ENCODE data around the gene FILIP1L.

The FILIP1L gene

GRCh38 chr3:99838755-99839154, 275.5 kb downstream of the FILIP1L start:
- Histone ChIP-seq H3K27ac (ENCODE audit: low read depth, low read length) (no peak overlapping the region), H3K9me3 (ENCODE audit: insufficient read depth, low read length) (no peaks in the 10 kb centered on the region), H3K4me2 (ENCODE audit: low read depth, low read length, poor library complexity, severe bottlenecking) (no peak overlapping the region), H4K20me1 (ENCODE audit: low read depth, low read length) (peaks cover 5% of the 10 kb centered on the region; the same call in 1 of the 2 replicates), H3K9me2 (replicated peaks; ENCODE audit: insufficient read depth, low read length) (no peaks in the 10 kb centered on the region), H3F3A (ENCODE audit: insufficient read depth) (no peaks in the 10 kb centered on the region), H3K9ac (ENCODE audit: low read length) (no peak overlapping the region), H2AFZ (ENCODE audit: low read depth, low read length, severe bottlenecking) (no peak overlapping the region), H3K36me3 (ENCODE audit: low read length) (no peaks in the 10 kb centered on the region), H3K27me3 (ENCODE audit: low read length) (no peaks in the 10 kb centered on the region), H3K4me3 (ENCODE audit: insufficient read depth, low read length, poor library complexity, severe bottlenecking) (no peak overlapping the region), H3K79me2 (ENCODE audit: insufficient read depth, low read length) (peaks cover 41% of the 10 kb centered on the region; the same call in 1 of the 2 replicates)
- no peak for TF ChIP-seq EZH2phosphoT487 (conservative IDR thresholded peaks at IDR 0.05; ENCODE audit: low read length)
- TF ChIP-seq CTCF (IDR thresholded peaks at IDR 0.05; ENCODE audit: insufficient read depth, low read length, poor library complexity, severe bottlenecking) = no peak

- Histone ChIP-seq H3K36me3 (ENCODE audit: low read length) (no peaks in the 10 kb centered on the region), H3K27me3 (ENCODE audit: low read length) (no peaks in the 10 kb centered on the region), H4K20me1 (ENCODE audit: low read depth, low read length) (peaks cover 13% of the 10 kb centered on the region; the same call in 1 of the 2 replicates), H3K9me3 (ENCODE audit: insufficient read depth, low read length) (no peaks in the 10 kb centered on the region), H3K79me2 (ENCODE audit: insufficient read depth, low read length) (peaks cover 49% of the 10 kb centered on the region; the same call in 1 of the 2 replicates), H3K27ac (ENCODE audit: low read depth, low read length) (no peak overlapping the region), H3K9me2 (replicated peaks; ENCODE audit: insufficient read depth, low read length) (no peaks in the 10 kb centered on the region), H3F3A (ENCODE audit: insufficient read depth) (no peaks in the 10 kb centered on the region), H2AFZ (ENCODE audit: low read depth, low read length, severe bottlenecking) (no peak overlapping the region), H3K4me3 (ENCODE audit: insufficient read depth, low read length, poor library complexity, severe bottlenecking) (no peak overlapping the region), H3K4me2 (ENCODE audit: low read depth, low read length, poor library complexity, severe bottlenecking) (no peak overlapping the region), H3K9ac (ENCODE audit: low read length) (no peak overlapping the region)
- TF ChIP-seq EZH2phosphoT487 (conservative IDR thresholded peaks at IDR 0.05; ENCODE audit: low read length) (no peak), CTCF (IDR thresholded peaks at IDR 0.05; ENCODE audit: insufficient read depth, low read length, poor library complexity, severe bottlenecking) (no peak)
Observed at GRCh38 chr3:99837715-99838114, 276.6 kb downstream of the FILIP1L start.

GRCh38 chr3:99836681-99837080, 277.6 kb downstream of the FILIP1L start:
- no peaks in the 10 kb centered on the region for H3K9me3 ChIP-seq (ENCODE audit: insufficient read depth, low read length)
- H3K9ac ChIP-seq (ENCODE audit: low read length) = no peak overlapping the region
- H3F3A ChIP-seq (ENCODE audit: insufficient read depth) = no peaks in the 10 kb centered on the region
- no peak overlapping the region for H3K4me3 ChIP-seq (ENCODE audit: insufficient read depth, low read length, poor library complexity, severe bottlenecking)
- no peak overlapping the region for H3K4me2 ChIP-seq (ENCODE audit: low read depth, low read length, poor library complexity, severe bottlenecking)
- no peak overlapping the region for H2AFZ ChIP-seq (ENCODE audit: low read depth, low read length, severe bottlenecking)
- TF ChIP-seq CTCF (IDR thresholded peaks at IDR 0.05; ENCODE audit: insufficient read depth, low read length, poor library complexity, severe bottlenecking) (no peak), EZH2phosphoT487 (conservative IDR thresholded peaks at IDR 0.05; ENCODE audit: low read length) (no peak)
- H3K79me2 ChIP-seq (ENCODE audit: insufficient read depth, low read length) = peaks cover 49% of the 10 kb centered on the region; the same call in 1 of the 2 replicates
- no peaks in the 10 kb centered on the region for H3K27me3 ChIP-seq (ENCODE audit: low read length)
- peaks cover 13% of the 10 kb centered on the region; the same call in 1 of the 2 replicates for H4K20me1 ChIP-seq (ENCODE audit: low read depth, low read length)
- no peaks in the 10 kb centered on the region for H3K36me3 ChIP-seq (ENCODE audit: low read length)
- H3K9me2 ChIP-seq (replicated peaks; ENCODE audit: insufficient read depth, low read length) = no peaks in the 10 kb centered on the region
- H3K27ac ChIP-seq (ENCODE audit: low read depth, low read length) = no peak overlapping the region
